IMR-90 (cell line): ENCODE data around the gene DIABLO. TPM values are rescaled to one million over a fixed set of nuclear protein-coding genes. Genes with fewer than 3 reads are reported as not detected.

ENCODE experiments used
- ATAC-seq: fragments of 200-7000 bp; cut with Tn5 transposase; 2 replicates; pipeline ENCODE4 v1.9.1; 2020; ENCODE audit warnings: low read depth, mild to moderate bottlenecking, moderate library complexity
- BruUV-seq: library from RNA; stranded (reverse); fragments of 400-500 nt; replicated peaks from 2 replicates; lab custom pipeline; 2021; lab: Mats Ljungman, UMichigan
- CTCF ChIA-PET: fragments of 300-600 bp; formaldehyde crosslinking; extraction: SDS; loops from one replicate; lab custom pipeline; 2021; ENCODE audit warnings: antibody characterized with exemption; lab: Yijun Ruan, JAX
- POLR2A ChIA-PET: fragments of 300-600 bp; sonication (Branson Sonifier 250); formaldehyde crosslinking; loops from one replicate; lab custom pipeline; 2022; ENCODE audit warnings: antibody characterized with exemption; ENCODE audit not compliant: unreplicated experiment; lab: Charles Lee
- DNase-seq: peaks from one replicate; pipeline ENCODE4 v3.0.0; 2013
- H2AFZ ChIP-seq: replicated peaks from 2 replicates; pipeline ENCODE3; 2013; ENCODE audit warnings: low read length, mild to moderate bottlenecking; ENCODE audit not compliant: poor library complexity
- H2AK5ac ChIP-seq: 2 replicates; pipeline ENCODE4 v1.6.1; 2013; ENCODE audit warnings: low read depth, low read length, inconsistent platforms
- H2AK9ac ChIP-seq: replicated peaks from 2 replicates; pipeline ENCODE3; 2013; ENCODE audit warnings: mild to moderate bottlenecking, low read depth, low read length, moderate library complexity; ENCODE audit not compliant: poor library complexity
- H2BK120ac ChIP-seq: 2 replicates; pipeline ENCODE4 v1.6.1; 2013; ENCODE audit warnings: low read depth, low read length, inconsistent platforms
- H2BK15ac ChIP-seq: 3 replicates; pipeline ENCODE4 v1.6.1; 2013; ENCODE audit warnings: low read depth, low read length, inconsistent platforms
- H2BK20ac ChIP-seq: 2 replicates; pipeline ENCODE4 v1.6.1; 2013; ENCODE audit warnings: low read depth, mild to moderate bottlenecking, inconsistent platforms, low read length, moderate library complexity
- H2BK5ac ChIP-seq: 2 replicates; pipeline ENCODE4 v1.6.1; 2013; ENCODE audit warnings: mild to moderate bottlenecking, low read depth, low read length, inconsistent platforms; ENCODE audit not compliant: poor library complexity, severe bottlenecking
- H3K14ac ChIP-seq: replicated peaks from 2 replicates; pipeline ENCODE4 v1.6.1; 2013; ENCODE audit warnings: low read depth, low read length, inconsistent platforms
- H3K18ac ChIP-seq: 2 replicates; pipeline ENCODE4 v1.6.1; 2013; ENCODE audit warnings: low read depth, low read length, control low read depth
- H3K23ac ChIP-seq: 2 replicates; pipeline ENCODE4 v1.6.1; 2013; ENCODE audit warnings: low read depth, low read length, inconsistent platforms
- H3K27ac ChIP-seq: 2 replicates; pipeline ENCODE4 v1.5.1; 2013; ENCODE audit warnings: mild to moderate bottlenecking, control low read depth, low read length; ENCODE audit not compliant: insufficient read depth
- H3K27me3 ChIP-seq: 2 replicates; pipeline ENCODE4 v1.6.1; 2013; ENCODE audit warnings: low read length; ENCODE audit not compliant: control insufficient read depth, insufficient read depth
- H3K36me3 ChIP-seq: 2 replicates; pipeline ENCODE4 v1.6.1; 2013; ENCODE audit warnings: low read length, mixed read lengths; ENCODE audit not compliant: control insufficient read depth, insufficient read depth
- H3K4ac ChIP-seq: 2 replicates; pipeline ENCODE4 v1.6.1; 2013; ENCODE audit warnings: low read depth, low read length, inconsistent platforms
- H3K4me1 ChIP-seq: 2 replicates; pipeline ENCODE4 v1.6.1; 2013; ENCODE audit warnings: low read length, mixed read lengths; ENCODE audit not compliant: control insufficient read depth, insufficient read depth
- H3K4me2 ChIP-seq: 2 replicates; pipeline ENCODE4 v1.6.1; 2013; ENCODE audit warnings: low read depth, mild to moderate bottlenecking, control low read depth, low read length, moderate library complexity
- H3K4me3 ChIP-seq: 2 replicates; pipeline ENCODE4 v1.5.1; 2013; ENCODE audit warnings: low read depth, mild to moderate bottlenecking, control low read depth, low read length, moderate library complexity; ENCODE audit not compliant: insufficient read depth
- H3K56ac ChIP-seq: 2 replicates; pipeline ENCODE4 v1.6.1; 2013; ENCODE audit warnings: low read length, inconsistent platforms; ENCODE audit not compliant: insufficient read depth; ENCODE audit errors: extremely low read depth
- H3K79me1 ChIP-seq, 2 experiments: 2 replicates each; pipeline ENCODE4 v1.6.1; 2013; ENCODE audit warnings: low read length in 2 of 2, inconsistent platforms in 1 of 2, low read depth in 1 of 2
- H3K9ac ChIP-seq: 2 replicates; pipeline ENCODE4 v1.6.1; 2013; ENCODE audit warnings: low read depth, low read length, control low read depth
- H3K9me1 ChIP-seq: 2 replicates; pipeline ENCODE4 v1.6.1; 2013; ENCODE audit warnings: low read length, inconsistent platforms; ENCODE audit not compliant: insufficient read depth
- H3K9me3 ChIP-seq: 2 replicates; pipeline ENCODE4 v1.6.1; 2013; ENCODE audit warnings: low read length; ENCODE audit not compliant: control insufficient read depth, insufficient read depth
- H4K20me1 ChIP-seq: 2 replicates; pipeline ENCODE4 v1.6.1; 2013; ENCODE audit warnings: low read length, inconsistent platforms; ENCODE audit not compliant: insufficient read depth
- H4K5ac ChIP-seq: 2 replicates; pipeline ENCODE4 v1.6.1; 2013; ENCODE audit warnings: mild to moderate bottlenecking, low read depth, low read length, control low read depth
- H4K8ac ChIP-seq, 2 experiments: 2 replicates each; pipeline ENCODE4 v1.6.1; 2013; ENCODE audit warnings: low read depth in 2 of 2, low read length in 2 of 2, control low read depth in 1 of 2, inconsistent platforms in 1 of 2
- H4K91ac ChIP-seq: 2 replicates; pipeline ENCODE4 v1.6.1; 2013; ENCODE audit warnings: low read depth, low read length, inconsistent platforms; ENCODE audit not compliant: insufficient read depth
- BHLHE40 ChIP-seq: fragments of 150-350 bp; IDR thresholded peaks from 2 replicates; pipeline ENCODE4 v1.6.1; 2016; ENCODE audit warnings: mild to moderate bottlenecking, low read depth, low read length
- CEBPB ChIP-seq: IDR thresholded peaks from 2 replicates; pipeline ENCODE4 v1.6.1; 2012; ENCODE audit warnings: low read depth, low read length, improper control_type of control experiment
- CHD1 ChIP-seq: IDR thresholded peaks from 2 replicates; pipeline ENCODE4 v1.6.1; 2012; ENCODE audit warnings: low read depth, low read length, improper control_type of control experiment
- CTCF ChIP-seq: conservative IDR thresholded peaks from 2 replicates; pipeline ENCODE4 v1.5.1; 2012; ENCODE audit warnings: mild to moderate bottlenecking, low read depth, low read length, improper control_type of control experiment
- FOS ChIP-seq: fragments of 150-350 bp; IDR thresholded peaks from 2 replicates; pipeline ENCODE4 v1.6.1; 2016; ENCODE audit warnings: low read depth, low read length
- MAFK ChIP-seq: IDR thresholded peaks from 2 replicates; pipeline ENCODE4 v1.6.1; 2012; ENCODE audit warnings: low read depth, low read length, improper control_type of control experiment
- MAZ ChIP-seq: IDR thresholded peaks from 2 replicates; pipeline ENCODE4 v1.6.1; 2012; ENCODE audit warnings: low read depth, mild to moderate bottlenecking, low read length, improper control_type of control experiment, moderate library complexity, borderline replicate concordance
- MXI1 ChIP-seq: IDR thresholded peaks from 2 replicates; pipeline ENCODE4 v1.6.1; 2012; ENCODE audit warnings: low read depth, mild to moderate bottlenecking, low read length, moderate library complexity, borderline replicate concordance
- NFE2L2 ChIP-seq: fragments of 150-350 bp; IDR thresholded peaks from 2 replicates; pipeline ENCODE4 v1.6.1; 2016; ENCODE audit warnings: low read depth, mild to moderate bottlenecking, low read length
- POLR2A ChIP-seq: IDR thresholded peaks from 2 replicates; pipeline ENCODE4 v1.6.1; 2012; ENCODE audit warnings: mild to moderate bottlenecking, low read depth, low read length
- RAD21 ChIP-seq: IDR thresholded peaks from 2 replicates; pipeline ENCODE4 v1.6.1; 2012; ENCODE audit warnings: low read length, improper control_type of control experiment
- RCOR1 ChIP-seq: IDR thresholded peaks from 2 replicates; pipeline ENCODE4 v1.6.1; 2012; ENCODE audit warnings: mild to moderate bottlenecking, low read length, improper control_type of control experiment; ENCODE audit not compliant: insufficient replicate concordance
- SMC3 ChIP-seq: fragments of 150-350 bp; IDR thresholded peaks from 2 replicates; pipeline ENCODE4 v1.6.1; 2016; ENCODE audit warnings: low read depth, mild to moderate bottlenecking, antibody characterized with exemption, low read length, moderate library complexity
- WGBS, 2 experiments: methylation state at CpG; one replicate each; pipeline versions ENCODE4 v1.1.5 to v1.1.7; 2013; ENCODE audit warnings: missing lambda C conversion rate in 2 of 2; ENCODE audit not compliant: insufficient read length in 1 of 2; ENCODE audit errors: extremely low coverage in 2 of 2; 5-methylcytosine and 5-hydroxymethylcytosine counted together
- dilution Hi-C: fragments of 300-500 bp; cut with HindIII; formaldehyde crosslinking; loops from one replicate; pipeline ENCODE4 v1.14.3; 2018; ENCODE audit warnings: low sequenced_read_pairs; ENCODE audit not compliant: unreplicated experiment
- in situ Hi-C: fragments of 300-500 bp; cut with MboI; formaldehyde crosslinking; loops from 3 replicates; pipeline ENCODE4 v1.14.3; 2019; ENCODE audit warnings: low sequenced_read_pairs, inconsistent platforms, mixed read lengths
- intact Hi-C: fragments of 100-400 bp; cut with micrococcal nuclease; formaldehyde crosslinking; loops from 2 replicates; pipeline ENCODE4 v1.10.0; 2022
- polyA plus RNA-seq, 3 experiments: library from polyadenylated mRNA; depleted of rRNA; stranded (reverse); fragments of >200 nt; gene quantifications; 2 replicates each; pipeline ENCODE4 v1.2.3, GENCODE V29; 2012; ENCODE audit warnings: low replicate concordance in 1 of 3
- total RNA-seq: library from RNA; depleted of rRNA; stranded (reverse); fragments of >200 nt; gene quantifications from 2 replicates; pipeline ENCODE4 v1.2.3, GENCODE V29; 2012
- TF ChIP-seq, protein P1 (sequence below): fragments of 150-350 bp; IDR thresholded peaks from 2 replicates; pipeline ENCODE4 v1.6.1; 2016; ENCODE audit warnings: low read depth, mild to moderate bottlenecking, low read length, moderate library complexity, borderline replicate concordance
- TF ChIP-seq, protein P2 (sequence below): fragments of 150-350 bp; IDR thresholded peaks from 2 replicates; pipeline ENCODE4 v1.6.1; 2017; ENCODE audit warnings: mild to moderate bottlenecking, antibody characterized with exemption, low read length, low read depth

DIABLO gene
- total and polyA plus RNA-seq, 2 of the 4 experiments (the other 2 are of a cell fraction): 69.7 to 102 TPM

DNA sequence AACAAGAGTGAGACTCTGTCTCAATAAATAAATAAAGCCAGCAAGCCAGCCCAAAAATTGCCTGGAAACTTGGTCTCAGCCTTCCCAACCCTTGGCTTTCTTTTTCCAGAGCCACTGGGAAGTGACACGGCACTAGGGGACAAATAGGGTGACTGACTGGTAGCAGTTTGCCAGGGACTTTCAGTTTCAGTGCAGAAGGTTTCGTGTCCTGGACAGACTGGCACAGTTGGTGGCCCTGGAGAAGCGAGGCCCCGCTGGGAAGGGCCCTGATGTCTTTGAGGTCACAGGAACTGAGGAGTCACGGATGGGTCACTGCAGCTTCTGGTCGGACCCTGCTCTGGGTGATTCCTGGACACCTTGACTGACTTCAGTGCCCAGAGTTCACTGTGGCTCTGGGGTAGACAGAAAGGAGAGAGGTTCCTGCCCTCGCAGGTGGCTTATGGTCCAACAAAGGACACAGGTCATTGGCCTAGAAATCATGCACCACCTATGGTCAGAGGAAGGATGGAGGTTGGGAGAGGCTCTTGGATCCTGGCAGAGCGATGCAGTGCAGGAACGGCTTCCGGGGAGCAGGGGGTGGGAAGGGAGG, 40.3 kb downstream of the DIABLO start:
- no TSS peak for BruUV-seq
- no peak for ATAC-seq
- 100% methylated on average over 3 of the region's 10 CpGs; no CpG with 5 or more reads in 1 of the 2 experiments for WGBS, 2 experiments

More for the DNA sequence above, 40.3 kb downstream of the DIABLO start:
- Histone ChIP-seq H3K4me2 (no peak overlapping the region), H3K4me3 (no peak overlapping the region), H3K56ac (no peak overlapping the region), H2BK120ac (no peak overlapping the region), H3K9me3 (0 out of 2 replicates have a peak, but pooled peaks cover 2% of the 10 kb centered on the region), H2BK15ac (no peak overlapping the region), H4K91ac (no peak overlapping the region), H3K4ac (no peak overlapping the region), H3K9me1 (no peaks in the 10 kb centered on the region), H2AFZ (no peak overlapping the region), H3K27me3 (no peaks in the 10 kb centered on the region), H2AK5ac (peak overlapping the region; percentile 14; the same call in 1 of the 2 replicates), H2BK5ac (no peak overlapping the region), H3K79me1 (no peaks in the 10 kb centered on the region), H3K36me3 (no peaks in the 10 kb centered on the region), H3K18ac (no peak overlapping the region), H3K23ac (no peak overlapping the region), H3K14ac (no peak overlapping the region), H3K27ac (no peak overlapping the region), H4K5ac (no peak overlapping the region), H3K4me1 (peaks cover 5% of the 10 kb centered on the region; the same call in 1 of the 2 replicates), H2AK9ac (peak overlapping the region; percentile 63), H4K8ac (no peak overlapping the region), H3K9ac (no peak overlapping the region), H4K20me1 (peaks cover under 1% of the 10 kb centered on the region; the same call in 1 of the 2 replicates), H2BK20ac (no peak overlapping the region)
- ChIA-PET CTCF (no interaction called here), POLR2A (interaction anchor here (0.6 kb wide), 1 partner anchor 10 kb away, joined by 9 read pairs; no protein-coding TSS in a partner anchor)
- in situ Hi-C loops: no loop called here
- TF ChIP-seq, protein P1, sequence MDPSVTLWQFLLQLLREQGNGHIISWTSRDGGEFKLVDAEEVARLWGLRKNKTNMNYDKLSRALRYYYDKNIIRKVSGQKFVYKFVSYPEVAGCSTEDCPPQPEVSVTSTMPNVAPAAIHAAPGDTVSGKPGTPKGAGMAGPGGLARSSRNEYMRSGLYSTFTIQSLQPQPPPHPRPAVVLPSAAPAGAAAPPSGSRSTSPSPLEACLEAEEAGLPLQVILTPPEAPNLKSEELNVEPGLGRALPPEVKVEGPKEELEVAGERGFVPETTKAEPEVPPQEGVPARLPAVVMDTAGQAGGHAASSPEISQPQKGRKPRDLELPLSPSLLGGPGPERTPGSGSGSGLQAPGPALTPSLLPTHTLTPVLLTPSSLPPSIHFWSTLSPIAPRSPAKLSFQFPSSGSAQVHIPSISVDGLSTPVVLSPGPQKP: no peak
- TF ChIP-seq MAZ (no peak), RAD21 (no peak), CTCF (no peak), FOS (no peak), SMC3 (no peak), NFE2L2 (no peak), CEBPB (no peak), MAFK (no peak), MXI1 (no peak), BHLHE40 (no peak), RCOR1 (no peak), POLR2A (no peak), CHD1 (no peak)
- TF ChIP-seq, protein P2, sequence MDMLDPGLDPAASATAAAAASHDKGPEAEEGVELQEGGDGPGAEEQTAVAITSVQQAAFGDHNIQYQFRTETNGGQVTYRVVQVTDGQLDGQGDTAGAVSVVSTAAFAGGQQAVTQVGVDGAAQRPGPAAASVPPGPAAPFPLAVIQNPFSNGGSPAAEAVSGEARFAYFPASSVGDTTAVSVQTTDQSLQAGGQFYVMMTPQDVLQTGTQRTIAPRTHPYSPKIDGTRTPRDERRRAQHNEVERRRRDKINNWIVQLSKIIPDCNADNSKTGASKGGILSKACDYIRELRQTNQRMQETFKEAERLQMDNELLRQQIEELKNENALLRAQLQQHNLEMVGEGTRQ: no peak
- dilution Hi-C loops: no loop called here
- no peak for DNase-seq
- intact Hi-C loops: no loop called here
